Measurements from ENCODE around the gene DNAJC7.
"Not testable (repeated sequence)": the region's sequence is repeated elsewhere in the genome, so short reads cannot be mapped to it uniquely, and the experiment has no call there.

DNAJC7 gene

GRCh38 chr17:42039794-42040763, 22.8 kb upstream of the DNAJC7 start:
- no peak for DNase-seq

GRCh38 chr17:42038221-42038973, 21.2 kb upstream of the DNAJC7 start:
- no peak for DNase-seq

GRCh38 chr17:42034059-42034458, 16.8 kb upstream of the DNAJC7 start:
- no peak for DNase-seq

- no peak for DNase-seq
Observed at GRCh38 chr17:42031584-42031983, 14.3 kb upstream of the DNAJC7 start.

GRCh38 chr17:42028791-42029127, 11.5 kb upstream of the DNAJC7 start:
- no peak for DNase-seq

- DNase-seq = no peak
Observed at GRCh38 chr17:42027961-42028790, 10.9 kb upstream of the DNAJC7 start.

- DNase-seq = no peak
Observed at GRCh38 chr17:42027590-42027889, 10.3 kb upstream of the DNAJC7 start.

GRCh38 chr17:42026857-42027589, 9.8 kb upstream of the DNAJC7 start:
- DNase-seq = no peak

GRCh38 chr17:42025936-42026335, 8.7 kb upstream of the DNAJC7 start:
- DNase-seq = no peak

- no peak for DNase-seq
Observed at GRCh38 chr17:42025191-42025579, 7.9 kb upstream of the DNAJC7 start.

GRCh38 chr17:42023524-42024349, 6.5 kb upstream of the DNAJC7 start:
- DNase-seq = no peak

- DNase-seq = not testable (repeated sequence)
Observed at GRCh38 chr17:42020845-42021244, 3.6 kb upstream of the DNAJC7 start.

GRCh38 chr17:42019509-42020404, 2.5 kb upstream of the DNAJC7 start, which contains the start of gene NKIRAS2:
Gene NKIRAS2, plus strand, starts transcription at chr17:42020090. Its CDS starts 1,488 bp downstream, at chr17:42021578.
- DNase-seq = peak; percentile 89

- DNase-seq = no peak
Observed at GRCh38 chr17:42018988-42019387, 1.7 kb upstream of the DNAJC7 start.

- DNase-seq = no peak
Observed at GRCh38 chr17:42018339-42018738, 1.1 kb upstream of the DNAJC7 start.

- no peak for DNase-seq
Observed at GRCh38 chr17:42017866-42018200, 594 bp upstream of the DNAJC7 start.

GRCh38 chr17:42016411-42016831, 818 bp downstream of the DNAJC7 start:
- DNase-seq = no peak

- DNase-seq = not testable (repeated sequence)
Observed at GRCh38 chr17:42013740-42014139, 3.5 kb downstream of the DNAJC7 start.

GRCh38 chr17:42012363-42012762, 4.9 kb downstream of the DNAJC7 start:
- not testable (repeated sequence) for DNase-seq

GRCh38 chr17:42010898-42011516, 6.2 kb downstream of the DNAJC7 start:
- no peak for DNase-seq
